ENCODE measurements around the gene MGARP.
A peak's percentile ranks its signal among the peaks of the same experiment; 100 is the strongest.

MGARP gene

DNA sequence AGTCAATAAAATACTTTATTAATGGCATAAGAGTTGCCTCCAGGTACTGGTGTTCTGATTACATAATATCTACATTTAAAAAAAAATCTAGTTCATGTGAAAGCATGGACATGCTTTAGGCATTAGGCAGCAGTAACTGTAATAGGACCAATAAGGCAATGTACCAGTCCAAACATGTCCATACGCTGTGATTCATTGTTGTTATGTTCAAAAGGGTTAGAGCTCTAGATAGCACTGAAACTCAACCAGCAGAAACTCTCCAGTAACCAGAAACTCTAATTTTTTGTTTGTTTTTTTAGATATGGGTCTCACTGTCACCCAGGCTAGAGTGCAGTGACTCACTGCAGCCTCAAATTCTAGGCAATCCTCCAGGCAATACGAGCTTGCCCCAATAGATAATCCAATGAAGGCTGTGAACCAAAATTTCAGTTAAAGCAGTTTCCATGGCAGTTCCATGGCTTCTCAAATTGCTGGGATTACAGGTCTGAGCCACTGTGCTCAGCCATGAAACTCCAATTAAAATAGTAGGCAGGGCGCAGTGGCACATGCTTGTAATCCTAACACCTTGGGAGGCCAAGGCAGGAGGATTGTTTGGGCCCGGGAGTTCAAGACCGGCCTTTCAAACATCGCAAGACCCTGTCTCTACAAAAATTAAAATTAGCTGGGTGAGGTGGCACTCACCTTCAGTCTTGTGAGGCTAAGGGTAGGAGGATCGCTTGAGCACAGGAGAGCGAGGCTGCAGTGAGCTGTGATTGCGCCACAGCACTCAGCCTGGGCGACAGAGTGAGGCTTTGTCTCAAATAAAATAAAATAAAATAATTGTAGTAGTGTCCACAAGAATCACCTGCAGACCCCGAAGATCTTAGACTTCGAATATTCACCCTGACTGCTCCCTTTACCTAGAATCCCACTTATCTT, 36.3 kb downstream of the MGARP start:
- peak; percentile 24 for DNase-seq (ENCODE audit: low spot score)

DNA sequence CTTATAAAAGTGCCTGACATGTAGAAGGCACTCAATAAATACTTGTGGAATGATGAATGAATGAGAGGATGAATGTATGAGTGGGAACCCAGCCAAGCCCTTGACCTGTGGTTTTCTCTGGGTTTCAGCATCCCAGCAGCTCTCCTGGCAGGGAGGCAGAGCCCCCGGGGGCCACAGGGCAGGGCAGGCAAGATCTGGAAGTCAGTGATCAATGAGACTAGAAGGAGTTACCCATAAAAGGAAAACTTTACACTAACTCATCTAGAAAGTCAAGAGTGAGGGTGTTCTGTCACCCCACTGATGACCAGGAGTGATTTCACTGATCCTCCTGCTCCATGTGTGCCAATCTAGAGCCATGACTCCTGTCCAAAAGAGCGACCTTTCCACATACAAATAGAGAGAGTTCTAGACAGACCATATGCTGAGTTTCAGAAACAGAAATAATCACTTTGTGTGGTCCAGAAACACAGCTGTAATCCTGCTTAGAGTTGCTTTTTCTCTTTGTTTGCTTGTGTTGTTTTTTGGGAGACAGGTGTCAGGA, 37.4 kb downstream of the MGARP start:
- no peak for DNase-seq (ENCODE audit: low spot score)

DNA sequence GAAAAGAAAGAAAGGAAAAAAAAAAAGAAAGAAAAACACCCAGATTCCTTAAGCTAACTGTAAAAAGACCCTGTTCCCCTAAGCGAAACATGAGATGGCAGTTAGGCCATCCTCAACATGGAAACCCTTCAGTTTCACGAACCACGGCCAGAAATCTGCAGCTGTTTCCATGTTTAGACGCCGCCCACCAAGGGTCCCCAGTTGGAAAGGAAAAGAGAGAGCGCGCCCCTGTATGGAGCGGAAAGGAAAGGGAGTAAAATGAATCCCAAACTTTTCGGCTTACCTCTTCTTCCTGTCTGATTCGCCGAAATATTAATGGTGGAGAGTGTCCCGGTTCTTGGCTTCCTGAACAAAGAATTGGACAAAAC, 38.3 kb downstream of the MGARP start:
- DNase-seq (ENCODE audit: low spot score), result no peak

DNA sequence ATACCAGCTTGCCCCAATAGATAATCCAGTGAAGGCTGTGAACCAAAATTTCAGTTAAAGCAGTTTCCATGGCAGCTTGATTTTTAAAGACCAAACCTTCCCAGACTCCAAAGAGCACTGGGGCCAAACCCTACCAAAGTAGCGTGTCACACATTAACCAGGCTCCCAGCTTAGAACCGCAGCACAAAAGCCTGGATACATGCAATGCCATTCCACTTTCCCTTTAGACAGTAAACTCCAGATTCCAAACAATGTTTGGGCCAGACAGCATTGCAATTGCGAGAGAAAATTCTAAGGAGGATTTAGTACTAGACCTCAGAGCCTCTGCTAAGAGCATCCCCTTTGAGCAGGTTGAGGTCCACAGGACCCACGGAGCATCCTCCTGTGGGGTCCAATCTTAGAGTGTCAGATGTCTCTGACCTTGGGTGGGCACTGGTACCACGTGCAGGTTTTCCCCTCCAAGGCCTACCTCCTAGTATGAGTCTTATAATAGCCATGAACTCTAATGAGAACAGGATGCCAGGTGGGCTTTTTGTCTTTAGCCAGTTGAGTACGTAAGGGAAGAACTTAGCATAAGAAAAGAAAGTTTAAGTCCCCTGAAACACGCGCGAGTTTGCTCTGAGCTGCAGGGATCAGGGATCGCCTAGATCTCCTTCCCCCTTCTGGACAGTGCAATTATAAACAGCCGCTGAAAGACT, 38.8 kb downstream of the MGARP start:
- no peak for DNase-seq (ENCODE audit: low spot score)

DNA sequence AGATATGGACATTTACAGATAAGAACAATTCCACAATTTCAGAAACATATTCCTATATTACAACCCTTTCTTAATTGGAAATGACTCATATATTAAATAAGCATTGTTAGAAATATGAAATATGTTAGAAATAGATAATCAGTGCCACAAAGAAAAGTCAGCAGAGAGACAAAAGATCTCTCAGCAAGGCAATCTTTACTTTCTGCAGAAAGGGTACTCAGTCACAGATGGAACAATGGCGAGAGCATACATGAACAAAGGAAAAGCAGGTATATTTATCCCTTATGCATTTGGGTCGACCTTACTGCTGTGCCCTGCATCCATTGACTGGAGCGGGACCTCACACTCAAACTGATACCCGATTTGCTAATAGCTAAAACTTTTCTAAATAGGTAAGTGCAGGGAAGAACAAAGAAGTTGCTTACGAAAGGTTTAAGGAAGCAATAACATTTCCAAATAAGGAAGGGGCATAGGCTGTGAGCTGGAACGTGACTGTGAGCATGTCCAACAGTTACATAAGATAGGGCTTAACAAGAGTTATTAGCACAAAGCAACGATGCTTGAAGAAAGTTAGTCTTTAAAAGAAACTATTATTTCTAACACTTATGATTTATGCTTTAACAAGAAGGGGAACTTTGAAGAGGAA, 40.8 kb downstream of the MGARP start:
- DNase-seq (ENCODE audit: low spot score), result no peak

DNA sequence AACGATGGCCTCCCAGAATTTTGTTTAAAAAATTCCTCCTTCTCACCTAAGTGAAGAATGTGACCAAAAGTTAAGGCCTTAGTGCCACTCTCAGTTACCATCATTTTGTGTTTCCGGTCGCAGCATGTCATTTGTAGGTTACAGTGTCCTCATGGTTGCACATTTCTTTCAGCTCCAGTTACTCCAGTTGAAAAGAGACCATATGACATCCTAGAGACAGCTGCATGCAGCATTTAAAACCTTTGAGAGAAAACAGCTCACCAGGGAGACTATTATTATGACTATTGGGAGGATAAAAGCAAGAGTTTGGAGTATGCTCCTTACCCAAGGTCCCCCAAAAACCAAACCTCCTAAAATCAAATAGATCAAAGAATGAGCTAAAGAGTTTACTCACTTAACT, 45.8 kb downstream of the MGARP start:
- DNase-seq (ENCODE audit: low spot score), result no peak

DNA sequence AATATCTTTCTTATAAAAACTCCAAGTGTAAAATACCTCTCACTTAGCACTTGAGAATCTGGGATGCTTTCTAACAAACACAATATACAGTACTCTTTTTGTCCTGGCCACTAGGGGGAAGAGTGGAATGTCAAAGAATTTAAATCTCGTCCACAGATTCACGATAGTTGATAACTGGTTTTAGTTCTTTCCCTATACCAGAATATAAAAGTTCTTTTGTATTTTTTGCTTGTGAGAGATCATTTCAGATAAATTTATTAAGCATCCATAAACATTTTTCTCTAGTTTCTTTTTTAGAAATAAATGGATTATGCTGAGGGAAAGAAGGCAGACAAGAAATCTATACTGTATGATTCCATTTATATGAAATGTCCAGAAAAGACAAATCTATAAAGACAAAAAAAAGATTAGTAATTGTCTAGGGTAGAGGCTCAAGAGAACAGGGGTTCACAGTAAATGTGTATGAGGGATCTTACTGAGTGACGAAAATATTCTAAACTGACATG, 50.4 kb downstream of the MGARP start:
- peak; percentile 73 for DNase-seq (ENCODE audit: low spot score)

DNA sequence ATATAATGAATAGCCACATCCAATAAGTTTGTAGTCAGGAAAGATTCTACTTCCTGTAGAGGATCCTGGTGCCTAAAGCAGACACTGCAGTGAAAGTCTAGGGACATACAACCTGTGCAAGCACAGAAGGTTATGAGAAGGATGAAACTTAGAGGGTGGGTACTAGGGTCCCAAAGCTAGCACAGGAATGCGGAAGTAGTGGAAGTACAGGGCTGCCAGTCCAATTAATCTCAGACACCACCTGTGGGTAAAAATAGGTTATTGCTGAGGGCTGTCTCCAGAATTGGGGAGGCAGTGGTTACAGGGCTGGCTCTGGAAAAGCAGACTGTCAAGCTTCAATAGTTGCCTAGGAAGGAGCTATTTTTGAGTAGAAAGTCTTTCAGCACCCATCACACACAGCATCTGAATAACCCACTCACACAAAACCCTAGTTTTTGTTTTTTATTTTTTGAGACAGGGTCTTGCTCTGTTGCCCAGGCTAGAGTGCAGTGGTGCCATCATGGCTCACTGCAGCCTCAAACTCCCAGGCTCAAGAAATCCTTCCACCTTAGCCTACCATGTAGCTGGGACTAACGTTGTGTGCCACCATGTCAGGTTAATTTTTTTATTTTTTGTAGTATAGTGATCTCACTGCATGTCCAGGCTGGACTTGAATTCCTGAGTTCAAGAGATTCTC, 52.2 kb downstream of the MGARP start:
- DNase-seq (ENCODE audit: low spot score), result no peak

DNA sequence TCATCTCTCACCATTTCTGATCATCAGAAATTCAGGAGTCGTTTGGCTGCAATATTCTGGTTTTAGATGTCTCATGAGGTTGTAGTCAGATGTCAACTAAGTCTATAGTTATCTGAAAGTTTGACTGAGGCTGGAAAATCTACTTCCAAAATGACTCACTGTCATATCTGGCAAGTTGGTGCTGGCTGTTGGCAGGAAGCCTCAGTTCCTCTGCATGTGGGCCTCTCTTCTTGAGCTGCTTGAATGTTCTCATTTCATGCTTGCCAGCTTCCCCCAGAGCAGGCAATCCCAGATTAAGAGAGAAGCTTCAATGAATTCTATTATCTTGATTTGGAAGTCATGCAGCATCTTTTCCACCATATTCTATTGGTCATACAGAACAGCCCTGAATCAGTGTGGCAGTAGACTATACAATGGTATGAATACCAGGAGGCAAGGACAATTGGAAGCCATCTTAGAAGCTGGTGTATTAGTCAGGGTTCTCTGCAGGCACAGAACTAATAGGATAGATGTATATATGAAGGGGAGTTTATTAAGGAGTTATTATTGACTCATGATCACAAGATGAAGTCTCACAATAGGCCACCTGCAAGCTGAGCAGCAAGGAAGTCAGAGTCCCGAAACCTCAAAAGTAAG, 56.2 kb downstream of the MGARP start:
- peak; percentile 61 for DNase-seq (ENCODE audit: low spot score)

DNA sequence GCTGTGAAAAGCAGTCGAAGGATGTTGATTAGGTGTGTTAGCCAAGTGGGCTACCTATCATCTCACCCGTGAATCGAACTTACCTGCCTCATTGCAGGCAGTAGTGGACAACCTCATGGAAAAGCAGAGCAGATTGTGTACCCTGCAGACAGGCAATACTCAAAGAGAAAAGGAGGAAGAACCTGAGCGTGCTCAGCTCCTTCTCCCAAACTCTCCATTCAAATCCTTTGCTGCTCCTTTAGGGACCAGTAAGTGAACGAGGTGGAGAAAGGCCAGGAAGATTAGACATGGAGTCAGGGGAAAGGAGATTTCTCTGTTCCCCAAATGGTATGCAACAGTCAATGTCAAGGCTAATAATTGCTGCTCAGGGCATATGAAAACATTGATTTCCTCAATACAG, 57.8 kb downstream of the MGARP start:
- no peak for DNase-seq (ENCODE audit: low spot score)

DNA sequence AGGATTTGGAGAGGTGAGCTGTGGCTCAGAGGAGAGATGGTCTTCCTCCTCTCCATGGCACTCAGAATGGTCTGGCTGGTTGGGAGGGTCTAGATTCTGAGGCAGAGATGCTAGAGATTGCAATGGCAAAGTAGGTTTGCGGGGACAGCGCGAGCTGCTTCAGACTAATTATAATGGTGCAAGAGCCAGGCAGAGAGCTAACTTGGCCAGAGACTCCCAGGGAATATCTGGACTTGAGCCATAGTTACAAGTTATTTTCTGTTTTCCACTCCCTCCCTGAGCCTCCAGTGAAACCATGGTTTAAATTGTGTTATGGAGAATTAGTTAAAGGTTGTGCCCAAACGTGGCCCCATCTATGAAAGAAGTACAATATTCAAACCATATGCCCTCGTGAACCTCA, 58.3 kb downstream of the MGARP start:
- DNase-seq (ENCODE audit: low spot score), result no peak

DNA sequence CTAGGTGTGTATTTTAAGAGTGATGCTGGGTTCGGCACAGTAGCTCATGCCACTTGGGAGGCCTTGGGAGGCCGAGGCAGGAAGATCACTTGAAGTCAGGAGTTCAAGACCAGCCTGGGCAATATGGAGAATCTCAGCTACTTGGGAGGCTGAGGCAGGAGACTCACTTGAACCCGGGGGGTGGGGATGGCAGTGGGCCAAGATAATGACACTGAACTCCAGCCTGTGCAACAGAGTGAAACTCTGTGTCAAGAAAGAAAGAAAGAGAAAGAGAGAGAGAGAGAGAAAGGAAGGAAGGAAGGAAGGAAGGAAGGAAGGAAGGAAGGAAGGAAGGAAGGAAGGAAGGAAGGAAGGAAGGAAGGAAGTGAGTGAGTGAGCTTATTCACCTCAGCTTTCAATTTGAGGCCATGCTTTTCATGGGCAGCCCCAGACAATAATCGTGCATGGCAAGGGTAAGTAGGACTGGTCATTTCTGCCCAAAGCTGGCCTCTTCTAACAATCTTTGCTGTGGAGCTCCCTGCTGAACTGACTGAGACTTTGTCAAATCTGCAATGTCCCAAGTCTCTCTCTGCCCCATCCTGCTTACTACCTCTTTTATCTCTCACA, 60.5 kb downstream of the MGARP start:
- DNase-seq (ENCODE audit: low spot score), result no peak
